ENCODE data around the gene GNB3.

- TF ChIP-seq, protein P1, sequence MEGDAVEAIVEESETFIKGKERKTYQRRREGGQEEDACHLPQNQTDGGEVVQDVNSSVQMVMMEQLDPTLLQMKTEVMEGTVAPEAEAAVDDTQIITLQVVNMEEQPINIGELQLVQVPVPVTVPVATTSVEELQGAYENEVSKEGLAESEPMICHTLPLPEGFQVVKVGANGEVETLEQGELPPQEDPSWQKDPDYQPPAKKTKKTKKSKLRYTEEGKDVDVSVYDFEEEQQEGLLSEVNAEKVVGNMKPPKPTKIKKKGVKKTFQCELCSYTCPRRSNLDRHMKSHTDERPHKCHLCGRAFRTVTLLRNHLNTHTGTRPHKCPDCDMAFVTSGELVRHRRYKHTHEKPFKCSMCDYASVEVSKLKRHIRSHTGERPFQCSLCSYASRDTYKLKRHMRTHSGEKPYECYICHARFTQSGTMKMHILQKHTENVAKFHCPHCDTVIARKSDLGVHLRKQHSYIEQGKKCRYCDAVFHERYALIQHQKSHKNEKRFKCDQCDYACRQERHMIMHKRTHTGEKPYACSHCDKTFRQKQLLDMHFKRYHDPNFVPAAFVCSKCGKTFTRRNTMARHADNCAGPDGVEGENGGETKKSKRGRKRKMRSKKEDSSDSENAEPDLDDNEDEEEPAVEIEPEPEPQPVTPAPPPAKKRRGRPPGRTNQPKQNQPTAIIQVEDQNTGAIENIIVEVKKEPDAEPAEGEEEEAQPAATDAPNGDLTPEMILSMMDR (IDR thresholded peaks at IDR 0.05; ENCODE audit: low read depth, low read length), result no peak
- TF ChIP-seq EZH2phosphoT487 (IDR thresholded peaks at IDR 0.05; ENCODE audit: low read depth), result no peak
Observed at GRCh38 chr12:6818222-6818621, 22.5 kb upstream of the GNB3 start.

All from OCI-LY3 (cell line).